ENCODE data around the gene GHRH.

- TF ChIP-seq CTCF (IDR thresholded peaks at IDR 0.05) (no peak), POLR2A (IDR thresholded peaks at IDR 0.05) (no peak), POLR2AphosphoS5 (IDR thresholded peaks at IDR 0.05; ENCODE audit: insufficient read depth in 1 of 2, low read depth in 1 of 2) (no peak)
These were observed 39.5 kb downstream of the GHRH start for GRCh38 chr20:37222086-37222485.

Measured in vagina (tissue), 2 donors.